GOT3 (cell line): ENCODE results near the gene SVIP.

Experiments
- DNase-seq: peaks from one replicate; lab custom pipeline; 2025; ENCODE audit warnings: mixed read lengths; lab: John Stamatoyannopoulos, UW

Gene SVIP

DNA sequence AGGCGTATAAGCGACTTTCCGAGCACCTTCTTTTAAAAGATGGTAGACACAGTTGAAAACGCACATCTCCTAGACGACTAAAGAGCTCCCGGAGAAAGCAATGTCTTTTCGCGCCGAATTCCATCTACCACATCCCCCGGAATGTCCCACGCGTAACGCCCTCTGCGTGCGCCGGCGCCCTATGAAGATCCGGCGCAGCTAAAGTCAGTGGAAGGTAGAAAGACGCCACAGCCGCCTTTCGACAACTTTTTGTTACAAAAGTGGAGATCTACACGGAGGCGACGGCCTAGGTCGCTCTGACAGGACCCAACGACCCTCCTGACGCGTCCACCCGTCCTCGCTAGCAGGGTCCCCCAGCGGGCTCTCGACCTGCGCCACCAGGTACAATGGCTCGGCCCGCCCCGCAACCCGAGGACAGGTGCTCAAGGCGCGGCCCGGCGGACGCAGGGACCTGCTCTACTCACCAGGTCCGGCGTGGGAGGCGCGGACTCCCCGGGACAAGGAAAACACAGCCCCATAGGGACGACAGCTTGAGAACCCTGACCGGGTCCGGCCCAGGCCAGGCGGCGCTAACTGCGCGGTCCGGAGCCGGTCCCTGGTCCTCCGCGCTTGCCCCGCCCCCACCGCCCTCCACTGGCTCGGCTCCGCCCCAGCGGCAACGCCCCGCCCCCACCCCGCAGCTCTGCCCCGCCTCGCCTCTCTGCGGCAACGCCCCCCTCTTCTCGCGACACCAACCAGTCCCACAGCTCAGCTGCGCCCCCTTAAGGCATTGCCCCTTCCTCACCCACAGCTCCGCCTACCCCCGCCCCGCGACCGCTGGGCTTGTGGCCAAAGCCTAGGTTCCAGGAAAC lies at the start of gene SVIP:
Gene SVIP (minus strand): TSS at position 571 of the 851 bp plus-strand sequence. CDS start 53 bp downstream, at position 518.
- peak; percentile 42 for DNase-seq

GRCh38 chr11:22878604-22879003 lies 49.0 kb upstream of the SVIP start:
- no peak for DNase-seq

GRCh38 chr11:22878039-22878438 lies 48.4 kb upstream of the SVIP start:
- DNase-seq: no peak

DNA sequence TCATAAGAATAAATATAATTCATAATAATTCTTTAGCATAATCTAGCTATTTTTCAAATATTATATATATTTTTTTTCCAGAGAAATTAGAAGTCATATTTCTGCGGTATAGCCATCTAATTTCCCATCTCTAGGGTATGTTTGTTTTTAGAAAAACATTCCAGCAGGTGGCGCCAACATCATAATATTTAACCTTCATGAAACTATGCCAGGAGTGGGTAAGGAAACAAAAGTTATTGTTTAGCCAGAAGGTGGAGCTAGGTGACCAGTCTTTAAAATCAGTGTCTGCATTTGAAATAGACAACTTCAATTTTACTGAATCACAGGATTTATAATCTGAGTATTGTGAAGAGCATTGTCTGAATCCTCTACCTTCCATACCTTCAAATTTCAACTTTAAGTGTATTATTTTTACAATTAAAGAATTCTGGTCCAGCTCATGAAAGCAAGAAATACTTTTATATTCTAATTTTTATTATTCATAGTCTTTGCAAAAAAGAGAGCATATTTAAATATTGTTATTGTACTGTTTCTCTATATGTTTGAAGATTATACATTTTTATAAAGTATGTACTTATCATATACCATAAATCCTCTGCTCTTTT lies 46.4 kb upstream of the SVIP start:
- DNase-seq: no peak

DNA sequence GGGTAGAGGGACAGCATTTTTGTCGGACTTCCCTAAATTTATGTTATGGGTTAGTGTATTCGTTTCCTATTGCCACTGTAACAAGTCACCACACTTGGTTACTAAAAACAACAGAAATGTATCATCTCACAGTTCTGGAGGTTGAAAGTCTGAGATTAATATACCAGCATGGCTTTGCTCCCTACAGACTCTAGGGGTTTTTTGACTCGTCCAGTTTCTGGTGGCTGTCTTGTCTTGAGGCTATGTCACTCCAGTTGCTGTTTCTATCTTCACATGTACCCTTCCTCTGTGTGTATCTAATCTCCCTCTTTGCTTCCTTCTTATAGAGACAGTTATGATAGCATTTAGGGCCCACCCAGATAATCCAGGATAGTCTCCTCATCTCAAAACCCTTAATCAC lies 39.7 kb upstream of the SVIP start:
- DNase-seq: no peak

GRCh38 chr11:22860241-22860640 lies 30.6 kb upstream of the SVIP start, which contains the start of gene CCDC179:
CCDC179 (minus strand) TSS chr11:22860474; CDS start chr11:22860421, 53 bp downstream.
- no peak for DNase-seq

DNA sequence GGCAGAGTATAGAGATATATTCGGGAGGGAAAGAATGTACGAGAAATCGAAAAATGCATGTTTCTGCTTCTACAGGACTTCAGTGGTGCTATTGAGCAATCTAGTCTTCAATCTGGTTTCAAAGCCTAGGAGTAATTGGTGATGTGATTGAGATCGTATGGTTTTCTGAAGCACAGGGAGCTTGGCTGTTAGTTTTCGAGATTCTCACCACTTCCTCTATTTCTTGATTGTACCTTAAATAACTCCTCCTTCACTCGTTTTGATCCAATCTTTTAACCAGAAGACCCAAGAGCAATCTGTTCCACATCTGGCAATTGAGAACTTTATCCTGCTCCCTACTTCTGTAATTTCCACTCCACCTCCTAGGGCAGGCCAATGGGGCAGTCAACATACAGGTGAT lies 30.2 kb upstream of the SVIP start:
- no peak for DNase-seq

DNA sequence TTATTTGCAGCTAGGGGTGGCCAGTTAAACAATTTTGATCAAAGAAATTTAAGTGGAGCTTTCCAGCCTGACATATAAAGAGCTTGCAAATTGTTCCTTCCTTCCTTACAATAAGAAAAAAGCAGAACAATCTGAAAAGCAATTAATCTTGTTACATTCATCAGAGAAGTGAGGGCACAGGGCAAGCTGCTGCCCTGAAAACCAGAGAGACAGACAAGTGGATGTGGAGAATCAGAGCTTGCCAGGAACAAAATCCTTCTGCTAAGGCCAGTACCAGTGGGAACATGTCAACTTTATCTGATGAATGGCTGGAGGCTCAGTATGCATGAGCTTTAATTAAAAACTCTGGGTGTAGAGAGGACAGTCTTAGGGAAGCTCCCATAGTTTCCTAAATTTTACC lies 21.9 kb upstream of the SVIP start:
- DNase-seq: no peak

GRCh38 chr11:22846726-22847125 lies 17.1 kb upstream of the SVIP start:
- DNase-seq: no peak

DNA sequence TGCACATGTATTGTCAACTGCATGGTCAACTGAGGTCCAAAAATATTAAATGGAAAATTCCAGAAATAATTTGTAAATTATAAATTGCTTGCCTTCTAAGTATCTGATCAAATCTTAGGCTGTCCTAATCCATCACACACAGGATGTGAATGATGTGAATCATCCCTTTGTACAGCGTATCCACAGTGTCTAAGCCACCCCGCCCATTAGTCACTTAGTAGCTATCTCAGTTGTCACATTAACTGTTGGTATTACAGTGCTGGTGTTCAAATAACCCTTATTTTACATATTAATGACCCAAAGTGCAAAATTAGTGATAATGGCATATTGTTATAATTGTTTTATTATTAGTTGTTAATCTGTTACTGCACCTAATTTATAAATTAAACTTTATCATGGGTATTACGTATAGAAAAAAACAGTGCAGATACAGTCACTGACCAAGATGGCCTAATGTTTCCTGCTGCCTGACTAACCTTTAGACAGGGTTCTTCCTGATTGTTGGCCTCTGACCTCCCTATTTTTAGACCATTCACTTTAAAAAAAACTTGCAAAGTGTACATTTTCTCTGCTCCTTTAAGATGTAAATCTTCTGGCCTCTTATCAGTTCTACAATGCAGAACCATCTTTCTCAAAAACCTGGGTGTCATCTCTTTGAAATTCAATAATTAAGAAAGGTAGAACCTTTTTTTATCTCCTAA lies 2.9 kb upstream of the SVIP start:
- DNase-seq: no peak

GRCh38 chr11:22830082-22830414 lies 447 bp upstream of the SVIP start:
- DNase-seq: no peak

DNA sequence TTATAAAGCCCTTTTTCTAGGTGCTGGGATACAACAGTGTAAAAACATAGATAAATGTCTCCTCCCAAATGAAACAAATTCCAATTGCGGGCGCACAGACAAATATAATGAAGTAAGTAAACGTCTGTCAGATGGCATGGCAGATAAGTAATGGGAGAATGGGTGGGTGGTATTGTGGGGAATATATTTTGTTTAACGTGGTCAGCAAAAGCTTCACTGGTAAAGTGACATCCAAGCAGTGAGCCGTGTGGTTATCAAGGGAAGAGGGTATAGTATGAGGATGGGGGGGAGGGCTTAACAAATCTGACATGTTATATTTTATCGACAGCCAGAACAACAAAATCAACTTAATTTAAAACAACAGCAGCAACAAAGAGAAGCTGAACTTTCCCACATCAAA lies 1.2 kb downstream of the SVIP start:
- no peak for DNase-seq

GRCh38 chr11:22822203-22822602 lies 7.4 kb downstream of the SVIP start:
- DNase-seq: no peak

- no peak for DNase-seq
Measured at GRCh38 chr11:22809893-22810292, 19.7 kb downstream of the SVIP start.

DNA sequence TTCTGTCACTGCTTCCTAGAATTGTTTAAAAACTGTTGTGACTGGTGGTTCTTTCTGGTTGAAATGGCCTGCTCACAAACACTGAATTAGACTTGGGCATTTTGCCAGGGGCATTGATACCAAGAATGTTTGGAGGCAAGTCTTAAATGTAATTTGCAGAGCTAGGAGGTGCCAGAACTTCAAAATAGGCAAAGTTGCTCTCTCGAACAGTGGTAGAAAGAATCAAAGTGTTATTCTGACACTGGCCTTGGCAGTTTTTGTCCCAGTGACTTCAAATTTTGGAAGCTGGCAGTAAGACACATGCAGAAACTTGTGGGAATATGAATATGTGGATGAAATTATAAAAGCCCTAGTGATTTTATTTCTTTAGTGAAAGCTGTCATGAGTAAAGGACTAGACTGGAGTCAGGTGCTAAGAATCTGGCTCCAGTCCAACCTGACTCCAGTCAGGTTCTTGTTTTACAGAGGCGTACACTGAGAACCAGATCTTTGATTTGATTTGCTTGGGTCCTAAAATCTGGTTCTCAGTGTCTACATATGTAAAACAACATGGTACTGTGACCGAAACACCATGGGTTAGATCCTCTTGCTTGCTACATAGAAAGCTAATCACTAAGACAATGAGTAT lies 20.9 kb downstream of the SVIP start:
- no peak for DNase-seq

DNA sequence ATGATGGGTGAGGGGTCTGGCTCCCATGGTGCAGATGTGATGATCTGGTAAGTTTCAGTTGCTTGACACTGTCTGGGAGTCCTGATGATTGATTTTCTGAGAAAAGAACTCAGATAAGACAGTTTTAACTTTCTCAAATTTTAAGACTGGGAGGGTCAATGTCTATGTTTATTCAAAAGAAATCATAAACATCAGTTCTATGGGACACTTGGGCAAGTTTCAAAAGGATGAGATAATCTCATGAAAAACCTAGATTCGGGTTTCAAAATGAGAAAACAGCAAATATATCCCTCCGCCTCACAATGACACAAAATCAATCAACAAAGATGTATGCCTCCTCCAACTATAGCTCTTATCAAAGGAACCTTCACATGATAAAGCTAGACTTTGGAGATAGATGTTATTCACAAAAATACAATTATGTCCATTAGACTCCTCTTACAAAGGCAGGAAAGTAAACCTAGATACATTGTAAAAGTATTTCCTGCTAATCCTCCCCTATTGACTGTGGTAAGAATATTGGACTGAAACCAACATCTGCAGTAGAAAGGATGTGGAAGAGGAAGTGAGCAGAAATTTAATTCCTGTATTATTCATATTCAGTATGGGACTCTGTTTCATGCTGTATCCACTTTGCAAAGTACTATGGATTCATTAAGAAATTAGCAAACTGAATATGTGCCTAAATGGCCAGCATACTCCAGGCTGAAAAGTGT lies 21.6 kb downstream of the SVIP start:
- no peak for DNase-seq

DNA sequence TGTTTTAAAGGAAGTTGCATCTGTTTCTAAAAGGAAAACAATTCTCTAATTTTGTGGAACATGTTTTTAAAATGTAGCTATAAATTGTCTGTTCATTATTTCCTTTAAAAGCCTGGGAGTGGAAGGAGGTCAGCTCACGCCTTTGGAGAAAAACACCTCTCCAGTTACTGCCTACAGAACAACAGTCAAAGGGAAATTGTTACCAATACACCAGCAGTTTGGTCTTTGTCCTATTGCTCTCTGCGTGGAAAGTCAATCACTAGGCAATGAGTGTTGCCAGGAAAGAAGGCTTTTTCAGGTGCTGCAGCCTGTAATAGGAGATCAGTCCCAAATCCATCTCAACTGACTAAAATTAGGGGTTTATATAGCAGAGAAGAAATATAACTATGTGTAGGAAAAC lies 22.2 kb downstream of the SVIP start:
- DNase-seq: no peak

DNA sequence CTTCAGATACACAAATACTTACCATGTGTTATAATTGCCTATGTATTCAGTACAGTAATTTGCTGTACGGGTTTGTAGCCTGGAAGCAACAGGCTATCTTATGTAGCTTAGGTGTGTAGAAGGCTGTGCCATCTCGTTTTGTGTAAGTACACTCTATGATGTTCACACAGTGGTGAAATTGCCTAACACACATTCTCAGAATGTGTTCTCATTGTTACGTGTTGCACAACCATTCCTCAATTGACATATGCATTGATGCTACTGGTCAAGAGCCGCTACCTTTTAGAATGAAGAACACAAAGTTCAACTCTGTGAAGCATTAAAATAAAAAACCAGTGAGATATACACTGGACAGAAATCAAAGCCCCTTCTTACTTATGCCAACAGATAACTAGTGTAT lies 26.7 kb downstream of the SVIP start:
- no peak for DNase-seq

- DNase-seq: no peak
Measured at GRCh38 chr11:22800482-22800881, 29.1 kb downstream of the SVIP start.

GRCh38 chr11:22798901-22799300 lies 30.7 kb downstream of the SVIP start:
- DNase-seq: no peak

DNA sequence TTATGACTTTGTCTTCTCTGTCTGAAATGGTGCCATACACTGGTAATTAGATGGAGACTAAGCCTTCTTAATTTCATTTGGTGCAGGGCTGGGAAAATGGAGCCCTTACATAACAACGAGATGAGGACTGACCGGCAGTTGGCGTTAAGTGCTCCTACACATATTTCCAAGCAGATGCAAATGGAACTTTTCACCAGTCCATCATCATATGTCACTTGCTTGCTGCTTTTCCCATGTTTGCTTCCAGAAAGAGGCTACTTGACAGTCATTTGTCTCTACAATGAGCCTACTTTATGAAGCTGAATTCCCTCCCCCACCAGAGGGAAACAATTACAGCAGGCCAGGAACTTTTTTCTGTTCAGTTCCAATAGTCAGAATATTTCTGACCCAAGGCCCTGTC lies 32.6 kb downstream of the SVIP start:
- DNase-seq: no peak

GRCh38 chr11:22795914-22796313 lies 33.7 kb downstream of the SVIP start:
- no peak for DNase-seq
